Activated CD8-positive, alpha-beta memory T cell treated with anti-CD3 and anti-CD28 coated beads, Interleukin-2, amount 10 ng/mL, durations not matched to agents 7 days and 5 days (primary cell): ENCODE results near the gene QPCTL. TPM values are rescaled to one million over a fixed set of nuclear protein-coding genes. Genes with fewer than 3 reads are reported as not detected.
"Not testable (repeated sequence)": the region's sequence is repeated elsewhere in the genome, so short reads cannot be mapped to it uniquely, and the experiment has no call there.

ENCODE experiments used
- ATAC-seq: fragments of 150-1000 bp; cut with Tn5 transposase; one replicate; pipeline ENCODE4 v1.10.0; 2021; ENCODE audit warnings: moderate library complexity
- CTCF ChIA-PET: fragments of 350-600 bp; sonication (Branson Sonifier 250); formaldehyde crosslinking; loops from one replicate; lab custom pipeline; 2021; ENCODE audit warnings: antibody characterized with exemption; lab: Charles Lee
- DNase-seq: peaks from one replicate; pipeline ENCODE4 v3.0.0-alpha.2; 2020
- H3K27ac Mint-ChIP-seq: one replicate; pipeline ENCODE4 v1.8.0; 2021; ENCODE audit warnings: mild to moderate bottlenecking, mixed read lengths
- H3K27me3 Mint-ChIP-seq: one replicate; pipeline ENCODE4 v1.8.0; 2021; ENCODE audit warnings: mixed read lengths
- H3K36me3 Mint-ChIP-seq: one replicate; pipeline ENCODE4 v1.8.0; 2021; ENCODE audit warnings: mild to moderate bottlenecking, mixed read lengths
- H3K4me1 Mint-ChIP-seq: one replicate; pipeline ENCODE4 v1.8.0; 2021; ENCODE audit warnings: mixed read lengths
- H3K4me3 Mint-ChIP-seq: one replicate; pipeline ENCODE4 v1.8.0; 2021; ENCODE audit warnings: mild to moderate bottlenecking, moderate library complexity, mixed read lengths
- H3K9me3 Mint-ChIP-seq: one replicate; pipeline ENCODE4 v1.8.0; 2022; ENCODE audit warnings: low read depth, mixed read lengths
- microRNA-seq: library from miRNA; unstranded; fragments of <30 nt; microRNA quantifications from one replicate; pipeline ENCODE4 v1.2.0, GENCODE V29; 2022
- total RNA-seq, 2 experiments: library from RNA; stranded (reverse); gene quantifications; one replicate each; pipeline ENCODE4 v1.2.3, GENCODE V29; 2021

The QPCTL gene
- total RNA-seq, 2 experiments from 2014 or later = 9.6 to 12.7 TPM

DNA sequence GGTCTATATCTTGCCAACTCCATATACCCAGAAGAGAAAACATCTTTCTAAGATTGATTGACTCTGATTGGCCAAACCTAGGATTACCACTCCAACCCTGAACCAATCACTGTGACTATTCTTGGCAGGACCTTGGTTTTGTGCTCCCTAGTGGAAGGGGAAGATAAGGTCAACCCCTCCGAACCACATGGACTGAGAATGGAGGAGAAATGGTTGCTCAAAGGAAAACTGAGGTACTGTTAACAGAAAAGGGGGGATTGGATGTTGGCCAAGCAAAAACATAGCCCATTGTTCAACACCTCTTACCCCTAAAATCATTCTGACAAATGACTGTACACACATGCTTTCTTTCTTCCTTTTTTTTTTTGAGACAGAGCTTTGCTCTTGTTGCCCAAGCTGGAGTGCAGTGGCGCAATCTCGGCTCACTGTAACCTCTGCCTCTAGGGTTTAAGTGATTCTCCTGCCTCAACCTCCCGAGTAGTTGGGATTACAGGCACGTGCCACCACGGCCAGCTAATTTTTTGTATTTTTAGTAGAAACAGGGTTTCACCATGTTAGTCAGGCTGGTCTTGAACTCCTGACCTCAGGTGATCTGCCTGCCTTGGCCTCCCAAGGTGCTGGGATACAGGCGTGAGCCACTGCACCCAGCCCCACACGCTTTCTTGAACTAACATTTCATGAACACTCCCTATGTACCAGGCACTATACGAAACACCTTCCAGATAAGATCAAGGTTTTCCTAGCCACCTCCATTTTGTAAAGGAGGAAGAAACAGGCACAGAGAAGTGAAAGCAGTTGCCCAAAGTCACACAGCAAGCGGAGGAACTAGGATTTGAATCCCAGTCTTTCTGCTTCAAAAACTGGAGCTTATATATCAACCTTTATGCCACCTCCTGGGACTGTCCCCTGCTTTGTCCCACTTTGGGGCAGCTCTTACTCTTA is 47.3 kb downstream of the QPCTL start:
- H3K4me3 Mint-ChIP-seq = no peak overlapping the region
- ATAC-seq (no peak), DNase-seq (no peak)
- H3K4me1 Mint-ChIP-seq = no peaks in the 10 kb centered on the region
- H3K27ac Mint-ChIP-seq = no peak overlapping the region
- no peaks in the 10 kb centered on the region for H3K36me3 Mint-ChIP-seq
- peaks cover 17% of the 10 kb centered on the region for H3K27me3 Mint-ChIP-seq
- CTCF ChIA-PET = interaction anchor here (0.7 to 2.1 kb wide), 3 partner anchors 9 to 181 kb away, joined by 3 to 4 read pairs (median 3); no protein-coding TSS in a partner anchor
- H3K9me3 Mint-ChIP-seq = no peaks in the 10 kb centered on the region

DNA sequence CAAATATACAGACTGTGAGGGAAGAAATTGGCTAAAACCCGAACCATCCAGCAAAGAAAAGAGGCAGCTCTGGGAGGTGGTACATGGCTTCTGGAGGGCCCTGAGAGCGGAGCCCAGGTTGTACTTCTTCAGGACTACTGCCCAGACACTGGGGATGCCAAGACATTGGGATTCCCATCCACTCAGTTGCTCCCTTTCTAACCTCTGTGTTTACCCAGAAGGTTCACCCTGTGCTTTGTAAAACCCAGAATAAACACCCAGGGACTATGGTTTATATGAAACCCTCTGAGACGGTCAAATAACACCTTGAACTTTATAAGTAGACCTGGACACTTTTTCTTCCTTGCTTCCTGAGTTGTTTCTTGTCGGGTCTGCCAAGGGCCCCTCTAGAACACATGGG is 50.5 kb downstream of the QPCTL start:
- H3K9me3 Mint-ChIP-seq = no peaks in the 10 kb centered on the region
- no peak overlapping the region for H3K4me3 Mint-ChIP-seq
- DNase-seq = no peak
- no peaks in the 10 kb centered on the region for H3K4me1 Mint-ChIP-seq
- H3K36me3 Mint-ChIP-seq = no peaks in the 10 kb centered on the region
- H3K27ac Mint-ChIP-seq = no peak overlapping the region
- H3K27me3 Mint-ChIP-seq = peaks cover 26% of the 10 kb centered on the region
- CTCF ChIA-PET = interaction anchor here (0.6 kb wide), 1 partner anchor 36 kb away, joined by 3 read pairs; no protein-coding TSS in a partner anchor
- ATAC-seq = no peak

DNA sequence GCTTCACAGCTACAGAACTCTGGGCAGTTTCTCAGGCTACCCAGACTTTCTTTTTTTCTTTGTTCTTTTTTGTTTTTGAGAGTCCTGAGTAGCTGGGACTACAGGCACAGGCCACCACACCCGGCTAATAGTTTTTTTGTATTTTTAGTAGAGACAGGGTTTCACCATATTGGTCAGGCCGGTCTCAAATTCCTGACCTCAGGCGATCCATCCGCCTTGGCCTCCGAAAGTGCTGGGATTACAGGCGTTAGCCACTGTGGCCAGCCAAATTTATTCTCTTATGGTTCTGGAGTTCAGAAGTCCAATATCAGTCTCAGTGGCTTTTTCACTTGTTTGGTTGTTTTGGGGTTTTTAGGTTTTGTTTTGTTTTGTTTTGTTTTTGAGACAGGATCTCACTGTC is 53.1 kb downstream of the QPCTL start:
- H3K36me3 Mint-ChIP-seq = no peaks in the 10 kb centered on the region

DNA sequence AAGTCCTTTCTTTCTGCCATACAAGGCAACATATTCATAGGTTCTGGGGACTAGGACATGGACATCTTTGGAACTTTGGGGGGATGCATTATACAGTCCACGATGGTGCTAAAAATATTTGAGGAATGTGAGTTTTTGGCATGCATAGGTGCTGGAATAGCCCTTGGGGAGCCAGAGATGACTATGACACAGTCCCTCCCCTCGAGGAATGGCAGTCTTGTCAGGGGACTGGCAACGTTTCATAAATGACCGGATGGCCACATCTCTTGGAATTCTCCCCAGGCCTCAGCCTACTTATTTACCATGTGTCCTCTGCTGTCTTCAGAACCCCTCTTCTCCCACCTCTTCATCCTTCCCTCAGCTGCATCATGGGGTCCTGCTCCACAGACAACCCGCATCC is 54.4 kb downstream of the QPCTL start:
- no peaks in the 10 kb centered on the region for H3K4me1 Mint-ChIP-seq
- no peaks in the 10 kb centered on the region for H3K9me3 Mint-ChIP-seq
- ATAC-seq (no peak), DNase-seq (no peak)
- no peaks in the 10 kb centered on the region for H3K36me3 Mint-ChIP-seq
- peaks cover 22% of the 10 kb centered on the region for H3K27me3 Mint-ChIP-seq
- CTCF ChIA-PET = no interaction called here
- H3K4me3 Mint-ChIP-seq = no peak overlapping the region
- H3K27ac Mint-ChIP-seq = no peak overlapping the region

More for the DNA sequence above, 53.1 kb downstream of the QPCTL start:
- Mint-ChIP-seq H3K27me3 (peaks cover 22% of the 10 kb centered on the region), H3K27ac (no peak overlapping the region), H3K4me1 (no peaks in the 10 kb centered on the region), H3K9me3 (no peaks in the 10 kb centered on the region), H3K4me3 (no peak overlapping the region)
- ATAC-seq (no peak), DNase-seq (no peak)
- CTCF ChIA-PET = interaction anchor here (0.9 kb wide), 1 partner anchor 15 kb away, joined by 3 read pairs; the partner anchor contains the start of gene FBXO46

GRCh38 chr19:45747513-45747912 is 55.0 kb downstream of the QPCTL start:
- DNase-seq = no peak
- H3K27me3 Mint-ChIP-seq = peaks cover 19% of the 10 kb centered on the region
- ATAC-seq = no peak
- H3K36me3 Mint-ChIP-seq = no peaks in the 10 kb centered on the region
- CTCF ChIA-PET = no interaction called here
- no peaks in the 10 kb centered on the region for H3K9me3 Mint-ChIP-seq
- H3K4me3 Mint-ChIP-seq = no peak overlapping the region
- no peak overlapping the region for H3K27ac Mint-ChIP-seq
- no peaks in the 10 kb centered on the region for H3K4me1 Mint-ChIP-seq

GRCh38 chr19:45751483-45751882 is 59.0 kb downstream of the QPCTL start:
- not testable (repeated sequence) for H3K4me3 Mint-ChIP-seq, H3K27me3 Mint-ChIP-seq, ATAC-seq, H3K4me1 Mint-ChIP-seq, H3K36me3 Mint-ChIP-seq, DNase-seq, H3K27ac Mint-ChIP-seq, H3K9me3 Mint-ChIP-seq
- CTCF ChIA-PET = interaction anchor here (1.2 to 1.5 kb wide), 2 partner anchors 18 kb away, joined by 3 to 5 read pairs; partner anchors contain the start of gene SIX5

GRCh38 chr19:45752639-45753038 is 60.2 kb downstream of the QPCTL start:
- no peak overlapping the region for H3K4me3 Mint-ChIP-seq
- no peak overlapping the region for H3K27ac Mint-ChIP-seq
- no peaks in the 10 kb centered on the region for H3K4me1 Mint-ChIP-seq
- H3K27me3 Mint-ChIP-seq = peaks cover under 1% of the 10 kb centered on the region
- no peaks in the 10 kb centered on the region for H3K36me3 Mint-ChIP-seq
- no peaks in the 10 kb centered on the region for H3K9me3 Mint-ChIP-seq
- no peak for DNase-seq
- no peak for ATAC-seq
- CTCF ChIA-PET = interaction anchor here (1.3 to 1.5 kb wide), 2 partner anchors 17 to 18 kb away, joined by 3 to 5 read pairs; no protein-coding TSS in a partner anchor

- H3K27me3 Mint-ChIP-seq = no peaks in the 10 kb centered on the region
- no peak overlapping the region for H3K27ac Mint-ChIP-seq
- no peaks in the 10 kb centered on the region for H3K36me3 Mint-ChIP-seq
- CTCF ChIA-PET = interaction anchor here (1.1 to 2.4 kb wide), 3 partner anchors 16 to 261 kb away, joined by 3 to 10 read pairs (median 3); partner anchors contain the start of gene SIX5
- no peak for DNase-seq
- no peaks in the 10 kb centered on the region for H3K9me3 Mint-ChIP-seq
- no peak overlapping the region for H3K4me3 Mint-ChIP-seq
- no peak for ATAC-seq
- H3K4me1 Mint-ChIP-seq = no peaks in the 10 kb centered on the region
Measured at GRCh38 chr19:45753548-45753947, 61.1 kb downstream of the QPCTL start.

Small RNAs within 50 kb of the gene (microRNA-seq; reads per million reads assigned to microRNA genes)
- gene MIR642A (not detected), gene MIR642B (not detected)

Other genes with a start within 250 kb of the QPCTL start
- gene FOSB, start 224.7 kb upstream of the QPCTL start, total RNA-seq = 10 to 100 TPM in 1 of 2 experiments, 1 to 10 TPM in 1; 5.6 to 98.6 TPM
- gene RTN2, start 195.6 kb upstream of the QPCTL start, total RNA-seq = 1 to 10 TPM; 3.1 to 4.3 TPM
- 1 to 10 TPM; 4.3 to 4.5 TPM for gene PPM1N, start 194.2 kb upstream of the QPCTL start, total RNA-seq
- gene VASP, start 185.2 kb upstream of the QPCTL start, total RNA-seq = 100 to 1,000 TPM; 223 to 308 TPM
- gene OPA3, start 107.9 kb upstream of the QPCTL start, total RNA-seq = 10 to 100 TPM; 13.4 to 16.7 TPM
- not detected for gene GPR4, start 90.5 kb upstream of the QPCTL start, total RNA-seq
- 100 to 1,000 TPM; 122 to 128 TPM for gene EML2, start 53.3 kb upstream of the QPCTL start, total RNA-seq
- gene GIPR, start 24.4 kb upstream of the QPCTL start, total RNA-seq = 10 to 100 TPM; 12.1 to 14.7 TPM
- gene SNRPD2, start 713 bp upstream of the QPCTL start, total RNA-seq = 100 to 1,000 TPM; 602 to 634 TPM
- gene FBXO46, start 38.2 kb downstream of the QPCTL start, total RNA-seq = 10 to 100 TPM; 33.0 to 37.1 TPM
- gene MEIOSIN, start 40.8 kb downstream of the QPCTL start, total RNA-seq = not detected
- 1 to 10 TPM; 1.5 to 2.8 TPM for gene SIX5, start 76.6 kb downstream of the QPCTL start, total RNA-seq
- gene DMPK, start 89.8 kb downstream of the QPCTL start, total RNA-seq = 10 to 100 TPM; 26.7 to 31.0 TPM
- gene DMWD, start 100.2 kb downstream of the QPCTL start, total RNA-seq = 10 to 100 TPM; 47.0 to 47.9 TPM
- gene RSPH6A, start 122.6 kb downstream of the QPCTL start, total RNA-seq = under 1 TPM; 0.19 to 0.23 TPM
- 100 to 1,000 TPM; 119 to 125 TPM for gene SYMPK, start 170.5 kb downstream of the QPCTL start, total RNA-seq
- under 1 TPM in 1 of 2 experiments, not detected in 1; 0.14 TPM for gene FOXA3, start 171.7 kb downstream of the QPCTL start, total RNA-seq
- gene IRF2BP1, start 193.5 kb downstream of the QPCTL start, total RNA-seq = 10 to 100 TPM; 18.9 to 19.0 TPM
- 10 to 100 TPM; 13.0 to 13.8 TPM for gene MYPOP, start 209.9 kb downstream of the QPCTL start, total RNA-seq
- gene NANOS2, start 222.1 kb downstream of the QPCTL start, total RNA-seq = under 1 TPM in 1 of 2 experiments, not detected in 1; 0.18 TPM